CD4-positive, CD25-positive, alpha-beta regulatory T cell (primary cell): ENCODE results near the gene RAB21. TPM values are rescaled to one million over a fixed set of nuclear protein-coding genes. Genes with fewer than 3 reads are reported as not detected.
A peak's percentile ranks its signal among the peaks of the same experiment; 100 is the strongest.

Experiments
- ATAC-seq, 2 donors: fragments of 150-1000 bp; cut with Tn5 transposase; one replicate each; pipeline ENCODE4 v1.10.0; 2021; ENCODE audit warnings: low read depth in 2 of 2, moderate number of reproducible peaks in 2 of 2, moderate library complexity in 1 of 2
- DNase-seq, 3 donors: peaks; one replicate each; pipeline versions ENCODE4 v3.0.0 to v3.0.0-alpha.2; 2012 to 2022; ENCODE audit warnings: mixed read lengths in 1 of 3
- H3K27ac ChIP-seq: one replicate; pipeline ENCODE4 v1.7.0; 2013; ENCODE audit warnings: mild to moderate bottlenecking, low read length; ENCODE audit not compliant: insufficient read depth, poor library complexity, severe bottlenecking
- H3K27me3 ChIP-seq: one replicate; pipeline ENCODE4 v1.7.0; 2013; ENCODE audit warnings: low read length; ENCODE audit not compliant: control insufficient read depth, insufficient read depth
- H3K36me3 ChIP-seq: one replicate; pipeline ENCODE4 v1.7.0; 2013; ENCODE audit warnings: mild to moderate bottlenecking, low read length, moderate library complexity; ENCODE audit not compliant: control insufficient read depth, insufficient read depth
- H3K4me1 ChIP-seq: 2 replicates; pipeline ENCODE4 v1.7.0; 2013; ENCODE audit warnings: mild to moderate bottlenecking, low read length; ENCODE audit not compliant: insufficient read depth, control insufficient read depth, poor library complexity, severe bottlenecking
- H3K4me3 ChIP-seq: one replicate; pipeline ENCODE4 v1.7.0; 2013; ENCODE audit warnings: low read depth, mild to moderate bottlenecking, low read length, moderate library complexity
- H3K9me3 ChIP-seq, 2 experiments: 1 replicate in 1 of 2; 2 replicates in 1 of 2; pipeline ENCODE4 v1.7.0; 2013; ENCODE audit warnings: low read length in 2 of 2, mild to moderate bottlenecking in 1 of 2, moderate library complexity in 1 of 2; ENCODE audit not compliant: control insufficient read depth in 2 of 2
- H3K27ac Mint-ChIP-seq, 3 donors: one replicate each; pipeline ENCODE4 v1.8.0; 2020 to 2022; ENCODE audit warnings: mild to moderate bottlenecking in 3 of 3, mixed read lengths in 3 of 3, moderate library complexity in 2 of 3
- H3K27me3 Mint-ChIP-seq: one replicate; pipeline ENCODE4 v1.8.0; 2022; ENCODE audit warnings: mild to moderate bottlenecking, mixed read lengths
- H3K36me3 Mint-ChIP-seq: one replicate; pipeline ENCODE4 v1.8.0; 2020; ENCODE audit warnings: mixed read lengths
- H3K4me1 Mint-ChIP-seq, 4 donors: one replicate each; pipeline ENCODE4 v1.8.0; 2020 to 2022; ENCODE audit warnings: mixed read lengths in 4 of 4, mild to moderate bottlenecking in 1 of 4
- H3K4me3 Mint-ChIP-seq, 4 donors: one replicate each; pipeline ENCODE4 v1.8.0; 2020 to 2022; ENCODE audit warnings: mild to moderate bottlenecking in 4 of 4, mixed read lengths in 4 of 4, moderate library complexity in 3 of 4
- H3K9me3 Mint-ChIP-seq, 7 donors: one replicate each; pipeline ENCODE4 v1.8.0; 2020 to 2022; ENCODE audit warnings: mixed read lengths in 7 of 7, mild to moderate bottlenecking in 3 of 7, moderate library complexity in 2 of 7
- polyA plus RNA-seq, 4 donors: library from polyadenylated mRNA; unstranded; fragments of 300-500 nt; fragmentation: Illumina TruSeq; gene quantifications; one replicate each; pipeline ENCODE4 v1.2.3, GENCODE V29; 2021
- total RNA-seq: library from RNA; stranded (reverse); gene quantifications from one replicate; pipeline ENCODE4 v1.2.3, GENCODE V29; 2022

Gene RAB21
- total and polyA plus RNA-seq, 5 donors from 2014 or later, result 29.9 to 76.2 (median 40.5) TPM

GRCh38 chr12:71725011-71725410 is 29.7 kb upstream of the RAB21 start:
- Histone ChIP-seq H3K9me3 (no peaks in the 10 kb centered on the region), H3K27ac (no peak overlapping the region), H3K4me1 (no peaks in the 10 kb centered on the region), H3K27me3 (peaks cover 5% of the 10 kb centered on the region), H3K36me3 (no peaks in the 10 kb centered on the region), H3K4me3 (no peak overlapping the region)
- H3K9me3 Mint-ChIP-seq, result no peaks in the 10 kb centered on the region
- ATAC-seq (no peak), DNase-seq (no peak)
- H3K36me3 Mint-ChIP-seq, result no peaks in the 10 kb centered on the region
- no peak overlapping the region for H3K4me3 Mint-ChIP-seq
- H3K4me1 Mint-ChIP-seq, result no peaks in the 10 kb centered on the region
- no peak overlapping the region for H3K27ac Mint-ChIP-seq
- peaks cover 6% of the 10 kb centered on the region for H3K27me3 Mint-ChIP-seq

- no peaks in the 10 kb centered on the region for H3K4me1 ChIP-seq
- no peak overlapping the region for H3K27ac ChIP-seq
- no peak for ATAC-seq
- Mint-ChIP-seq H3K9me3 (no peaks in the 10 kb centered on the region), H3K4me1 (no peaks in the 10 kb centered on the region), H3K27me3 (peaks cover 6% of the 10 kb centered on the region), H3K27ac (peak overlapping the region in 1 of 3 donors; percentile 49), H3K36me3 (no peaks in the 10 kb centered on the region), H3K4me3 (no peak overlapping the region)
- H3K9me3 ChIP-seq, result no peaks in the 10 kb centered on the region
- H3K36me3 ChIP-seq, result no peaks in the 10 kb centered on the region
- H3K4me3 ChIP-seq, result no peak overlapping the region
- H3K27me3 ChIP-seq, result peaks cover 5% of the 10 kb centered on the region
- DNase-seq, result no peak
Measured at GRCh38 chr12:71726548-71726947, 28.1 kb upstream of the RAB21 start.

- H3K9me3 Mint-ChIP-seq, result no peaks in the 10 kb centered on the region
- H3K27me3 Mint-ChIP-seq, result peaks cover 6% of the 10 kb centered on the region
Measured at GRCh38 chr12:71727958-71728357, 26.7 kb upstream of the RAB21 start.

GRCh38 chr12:71730936-71731335 is 23.7 kb upstream of the RAB21 start:
- ATAC-seq (no peak), DNase-seq (no peak)
- H3K9me3 Mint-ChIP-seq, result no peaks in the 10 kb centered on the region
- H3K4me1 Mint-ChIP-seq, result peaks cover 0 to 2% (median 0%) of the 10 kb centered on the region in 4 donors
- Histone ChIP-seq H3K4me1 (no peaks in the 10 kb centered on the region), H3K27ac (no peak overlapping the region), H3K4me3 (no peak overlapping the region), H3K27me3 (no peaks in the 10 kb centered on the region), H3K36me3 (no peaks in the 10 kb centered on the region), H3K9me3 (no peaks in the 10 kb centered on the region)
- H3K36me3 Mint-ChIP-seq, result no peaks in the 10 kb centered on the region
- no peak overlapping the region for H3K4me3 Mint-ChIP-seq
- H3K27me3 Mint-ChIP-seq, result no peaks in the 10 kb centered on the region
- H3K27ac Mint-ChIP-seq, result peak overlapping the region in 1 of 3 donors; percentile 88

More at GRCh38 chr12:71727958-71728357, 26.7 kb upstream of the RAB21 start:
- no peak overlapping the region for H3K4me3 Mint-ChIP-seq
- H3K27ac Mint-ChIP-seq, result no peak overlapping the region
- Histone ChIP-seq H3K27ac (no peak overlapping the region), H3K27me3 (peaks cover 5% of the 10 kb centered on the region), H3K36me3 (no peaks in the 10 kb centered on the region), H3K9me3 (no peaks in the 10 kb centered on the region), H3K4me1 (no peaks in the 10 kb centered on the region), H3K4me3 (no peak overlapping the region)
- no peaks in the 10 kb centered on the region for H3K4me1 Mint-ChIP-seq
- H3K36me3 Mint-ChIP-seq, result no peaks in the 10 kb centered on the region
- DNase-seq, result no peak
- no peak for ATAC-seq

GRCh38 chr12:71731439-71732356 is 23.0 kb upstream of the RAB21 start:
- Histone ChIP-seq H3K4me3 (no peak overlapping the region), H3K9me3 (no peaks in the 10 kb centered on the region), H3K27ac (no peak overlapping the region), H3K27me3 (no peaks in the 10 kb centered on the region), H3K36me3 (no peaks in the 10 kb centered on the region), H3K4me1 (no peaks in the 10 kb centered on the region)
- Mint-ChIP-seq H3K9me3 (no peaks in the 10 kb centered on the region), H3K4me3 (no peak overlapping the region), H3K27ac (no peak overlapping the region), H3K27me3 (no peaks in the 10 kb centered on the region), H3K4me1 (peaks cover 0 to 2% (median 0%) of the 10 kb centered on the region in 4 donors), H3K36me3 (no peaks in the 10 kb centered on the region)
- ATAC-seq, result peak in 1 of 2 donors; percentile 37
- no peak for DNase-seq

GRCh38 chr12:71732357-71732712 is 22.3 kb upstream of the RAB21 start:
- Histone ChIP-seq H3K4me3 (no peak overlapping the region), H3K27ac (no peak overlapping the region), H3K36me3 (no peaks in the 10 kb centered on the region), H3K27me3 (no peaks in the 10 kb centered on the region), H3K9me3 (no peaks in the 10 kb centered on the region), H3K4me1 (no peaks in the 10 kb centered on the region)
- H3K27ac Mint-ChIP-seq, result no peak overlapping the region
- peaks cover 0 to 2% (median 0%) of the 10 kb centered on the region in 4 donors for H3K4me1 Mint-ChIP-seq
- ATAC-seq (no peak), DNase-seq (no peak)
- H3K27me3 Mint-ChIP-seq, result peaks cover 1% of the 10 kb centered on the region
- peaks cover 0 to under 1% (median 0%) of the 10 kb centered on the region in 7 donors for H3K9me3 Mint-ChIP-seq
- H3K36me3 Mint-ChIP-seq, result no peaks in the 10 kb centered on the region
- no peak overlapping the region for H3K4me3 Mint-ChIP-seq

GRCh38 chr12:71737197-71737596 is 17.5 kb upstream of the RAB21 start:
- DNase-seq, result no peak
- H3K27me3 Mint-ChIP-seq, result peaks cover 23% of the 10 kb centered on the region
- ATAC-seq, result no peak
- Histone ChIP-seq H3K4me3 (no peak overlapping the region), H3K27me3 (no peaks in the 10 kb centered on the region), H3K4me1 (no peaks in the 10 kb centered on the region), H3K27ac (no peak overlapping the region), H3K9me3 (no peaks in the 10 kb centered on the region), H3K36me3 (no peaks in the 10 kb centered on the region)
- H3K27ac Mint-ChIP-seq, result no peak overlapping the region
- peaks cover 0 to 2% (median 0%) of the 10 kb centered on the region in 4 donors for H3K4me1 Mint-ChIP-seq
- H3K36me3 Mint-ChIP-seq, result no peaks in the 10 kb centered on the region
- H3K4me3 Mint-ChIP-seq, result no peak overlapping the region
- H3K9me3 Mint-ChIP-seq, result peaks cover 0 to 1% (median 0%) of the 10 kb centered on the region in 7 donors

- Histone ChIP-seq H3K4me3 (no peak overlapping the region), H3K9me3 (no peaks in the 10 kb centered on the region), H3K4me1 (no peaks in the 10 kb centered on the region), H3K36me3 (no peaks in the 10 kb centered on the region), H3K27me3 (peaks cover 2% of the 10 kb centered on the region), H3K27ac (no peak overlapping the region)
- no peak for ATAC-seq
- no peaks in the 10 kb centered on the region for H3K9me3 Mint-ChIP-seq
- peaks cover 35% of the 10 kb centered on the region for H3K27me3 Mint-ChIP-seq
- H3K4me1 Mint-ChIP-seq, result no peaks in the 10 kb centered on the region
- H3K27ac Mint-ChIP-seq, result no peak overlapping the region
- no peaks in the 10 kb centered on the region for H3K36me3 Mint-ChIP-seq
- no peak for DNase-seq
- no peak overlapping the region for H3K4me3 Mint-ChIP-seq
Measured at GRCh38 chr12:71742998-71743397, 11.7 kb upstream of the RAB21 start.
